Measurements from ENCODE around the gene UBFD1.
"Not testable (repeated sequence)": the region's sequence is repeated elsewhere in the genome, so short reads cannot be mapped to it uniquely, and the experiment has no call there.

The UBFD1 gene

DNA sequence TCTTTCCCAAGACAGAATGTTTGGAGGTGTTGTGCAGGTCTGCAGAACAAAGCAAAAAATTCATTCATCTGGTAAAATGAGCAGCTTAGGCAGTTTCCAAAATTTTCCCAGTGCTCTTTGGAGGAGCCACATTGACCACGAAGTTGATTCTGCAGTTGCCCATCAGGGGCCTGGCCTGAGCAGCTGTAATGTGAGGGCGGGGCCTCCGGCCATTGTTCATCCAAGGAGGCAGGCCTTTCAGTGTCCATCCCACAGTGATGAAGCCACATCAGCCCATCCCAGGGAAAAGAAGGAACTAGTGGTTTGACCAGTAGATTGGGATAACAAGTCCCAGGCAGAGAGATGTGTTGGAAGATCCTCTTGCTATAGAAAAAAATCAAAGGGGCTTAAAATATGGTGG, 10.1 kb downstream of the UBFD1 start:
- no peak for DNase-seq

DNA sequence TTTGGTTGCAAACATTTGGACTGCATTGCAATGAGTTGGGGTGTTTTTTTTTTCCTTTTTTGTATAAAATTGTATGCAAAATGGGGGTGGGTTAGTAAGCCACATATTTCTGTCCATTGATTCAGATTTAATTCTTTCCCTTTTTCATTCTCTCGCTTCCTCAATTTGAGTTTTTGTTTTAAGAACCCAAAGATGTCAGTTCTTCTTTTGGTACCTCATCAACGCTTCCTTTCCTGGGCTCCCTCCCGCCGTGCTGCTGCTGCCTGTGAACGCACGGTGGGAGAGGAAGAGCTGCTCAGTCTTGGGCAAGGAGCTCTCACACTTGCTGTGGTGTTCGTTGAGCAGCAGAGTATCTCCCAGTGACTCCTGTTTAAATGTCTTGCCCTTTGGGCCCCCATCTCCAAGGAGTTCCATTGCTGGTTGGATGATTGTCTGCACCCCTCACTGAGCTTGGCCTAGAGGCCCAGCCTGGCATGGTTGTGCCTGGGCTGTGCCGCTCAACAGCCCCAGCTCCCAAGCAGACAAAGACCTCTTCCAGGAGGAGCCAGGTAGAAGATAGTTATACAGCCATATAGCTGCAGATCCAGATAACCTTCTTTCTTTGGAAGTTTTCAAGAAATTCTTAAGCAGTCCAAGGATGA, 13.6 kb downstream of the UBFD1 start:
- DNase-seq: no peak

DNA sequence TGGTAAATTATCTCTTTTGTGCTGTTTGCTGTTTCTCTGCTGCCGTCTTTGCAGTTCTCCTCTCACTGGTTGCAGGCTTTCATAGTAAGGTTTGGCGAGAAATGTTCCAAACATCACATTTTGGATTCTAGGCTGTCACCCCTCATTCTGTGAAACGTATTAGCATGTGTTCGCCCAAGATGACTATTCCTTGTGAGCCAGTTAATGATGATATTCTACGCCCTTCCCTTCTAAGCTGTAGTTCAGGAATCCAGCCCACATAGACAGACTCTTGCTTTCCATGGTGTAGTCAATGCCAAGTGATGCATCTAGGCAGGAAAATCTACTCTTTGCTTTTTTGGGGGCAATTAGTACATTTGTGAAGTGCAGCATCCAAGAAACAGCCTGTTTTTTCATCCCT, 14.4 kb downstream of the UBFD1 start:
- no peak for DNase-seq

DNA sequence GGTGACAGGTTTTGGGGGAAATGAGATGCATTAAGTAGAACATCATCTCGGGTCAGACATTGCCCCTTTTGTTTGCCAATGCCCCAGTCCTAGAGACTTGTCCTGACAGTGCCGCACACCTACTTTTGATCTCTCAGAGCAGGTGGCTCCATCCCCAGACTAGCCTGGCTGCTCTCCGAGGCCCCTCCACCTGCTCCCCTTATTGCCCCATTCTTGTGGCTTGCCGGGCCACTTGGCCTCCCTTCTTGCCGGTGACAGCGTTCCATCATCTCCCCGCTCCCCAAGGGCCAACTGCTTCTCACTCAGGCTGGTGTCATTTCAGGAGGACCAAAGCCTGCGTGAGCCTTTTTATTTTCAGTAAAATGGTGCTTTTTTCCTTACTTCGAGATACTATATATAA, 14.9 kb downstream of the UBFD1 start:
- no peak for DNase-seq

DNA sequence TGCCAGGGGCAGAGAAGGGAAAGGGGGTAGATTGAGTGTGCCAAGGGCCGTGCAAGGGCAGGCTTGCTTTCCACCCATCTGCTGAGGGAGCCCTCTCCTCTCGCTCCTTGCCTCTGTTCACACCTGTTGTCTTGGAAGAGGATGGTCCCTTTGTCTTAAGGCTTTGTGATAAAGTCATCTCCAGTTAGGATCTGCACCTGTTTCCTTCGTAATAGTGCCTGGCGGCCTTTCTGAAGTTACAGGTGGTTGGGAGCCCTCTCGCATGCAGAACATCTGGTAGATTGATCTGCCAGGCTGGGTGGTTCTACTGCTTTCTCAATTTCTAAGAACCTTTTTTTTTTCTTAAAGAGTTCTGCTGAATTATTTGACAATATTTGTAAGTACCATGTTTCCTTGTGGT, 16.3 kb downstream of the UBFD1 start:
- no peak for DNase-seq

DNA sequence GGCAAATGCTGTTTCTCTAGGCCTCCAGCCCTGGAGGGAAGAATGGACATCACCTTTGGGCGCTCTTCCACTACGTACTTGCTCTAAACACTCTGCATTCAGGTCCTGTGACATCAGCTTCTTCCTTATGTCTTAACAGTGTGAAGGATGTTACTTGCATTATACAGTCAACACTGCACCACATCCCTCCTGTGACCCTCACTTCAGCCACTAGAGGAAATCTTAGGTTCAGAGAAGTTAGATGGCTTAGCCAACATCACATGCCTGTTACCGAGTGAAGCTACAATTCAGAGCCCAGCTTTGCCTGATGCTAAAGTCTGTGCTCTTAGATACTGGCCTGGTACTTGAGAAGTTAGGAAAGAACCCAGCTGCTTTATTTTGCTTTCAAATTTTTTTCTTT, 18.3 kb downstream of the UBFD1 start:
- DNase-seq: no peak

DNA sequence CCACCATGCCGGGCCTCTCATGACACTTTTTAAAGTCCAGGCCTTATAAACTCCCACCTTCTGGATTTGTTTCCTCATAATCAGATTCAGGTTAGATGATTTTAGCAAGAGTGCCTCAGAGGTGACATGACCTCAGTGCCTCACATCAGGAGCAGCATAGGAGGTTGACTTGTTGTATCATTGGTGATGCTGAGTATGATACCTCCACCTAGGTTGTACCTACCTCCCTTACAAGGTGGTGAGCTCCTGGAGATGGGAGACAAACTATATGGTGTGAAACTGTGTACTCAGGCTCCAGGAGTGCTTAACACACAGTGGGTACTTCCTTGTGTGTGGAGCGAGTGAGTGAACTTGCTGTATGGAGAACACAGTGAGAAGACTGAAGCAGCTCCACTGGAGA, 20.0 kb downstream of the UBFD1 start:
- DNase-seq: no peak

DNA sequence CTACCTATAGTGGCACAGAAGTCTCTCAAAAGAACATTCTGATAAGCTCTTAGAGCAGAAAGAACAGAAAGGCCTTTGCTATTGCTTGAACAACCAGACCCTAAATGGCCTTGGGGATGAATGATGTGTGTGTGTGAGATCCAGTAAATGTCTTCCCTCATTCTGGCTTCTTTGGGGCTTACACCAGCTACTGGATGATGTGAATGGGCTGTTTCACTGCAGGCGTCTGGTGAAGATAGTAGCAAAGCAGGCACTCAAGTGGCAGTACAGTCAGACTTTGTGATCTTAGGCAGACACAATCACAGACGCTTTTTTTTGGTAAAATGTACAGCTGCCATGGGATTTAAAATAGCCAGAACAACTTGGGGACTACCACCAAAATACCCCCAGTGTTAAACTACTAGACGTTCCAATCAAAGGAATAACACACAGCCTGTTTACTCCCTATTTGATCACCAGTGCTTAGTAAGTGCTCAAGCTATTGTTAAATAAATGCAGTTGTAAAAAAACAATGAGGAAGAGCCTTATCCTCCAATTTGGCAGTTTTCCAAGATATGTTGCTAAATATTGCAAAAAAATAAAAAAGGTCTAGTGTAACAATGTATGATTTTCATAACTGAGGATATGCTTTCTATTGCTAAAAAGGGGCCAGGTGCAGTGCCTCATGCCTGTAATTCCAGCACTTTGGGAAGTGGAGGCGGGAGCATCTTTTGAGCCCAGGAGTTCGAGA, 20.7 kb downstream of the UBFD1 start:
- no peak for DNase-seq

DNA sequence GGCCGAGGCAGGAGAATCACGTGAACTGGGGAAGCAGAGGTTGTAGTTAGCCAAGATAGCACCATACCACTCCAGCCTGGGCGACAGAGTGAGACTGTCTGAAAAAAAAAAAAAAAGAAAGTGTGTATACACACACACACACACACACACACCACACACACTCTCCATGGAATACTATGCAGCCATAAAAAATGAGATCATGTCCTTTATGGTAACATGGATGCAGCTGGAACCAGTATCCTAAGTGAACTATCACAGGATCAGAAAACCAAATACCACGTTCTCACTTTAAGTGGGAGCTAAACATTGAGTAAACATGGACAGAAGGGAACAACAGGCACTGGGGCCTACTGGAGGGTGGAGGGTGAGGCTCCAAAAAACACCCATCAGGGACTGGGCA, 21.8 kb downstream of the UBFD1 start:
- no peak for DNase-seq

DNA sequence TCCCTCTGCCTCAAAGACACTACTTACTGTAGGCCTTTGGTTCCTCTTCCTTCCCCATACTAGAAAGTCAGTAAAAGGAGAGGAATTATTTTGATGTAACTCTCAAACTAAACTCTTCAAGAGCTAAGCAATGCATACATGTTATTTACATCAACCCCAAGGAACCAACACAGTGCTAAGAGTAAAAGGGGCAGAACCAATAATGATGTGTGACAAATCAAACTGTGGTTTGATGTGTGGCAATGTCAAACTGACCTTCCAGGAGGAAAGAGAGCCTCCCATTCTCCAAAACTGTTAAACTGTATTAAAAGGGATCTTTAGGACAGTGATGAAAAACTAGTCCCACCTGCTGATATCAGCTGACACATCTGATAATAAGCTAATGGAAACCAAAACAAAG, 22.9 kb downstream of the UBFD1 start:
- DNase-seq: no peak

DNA sequence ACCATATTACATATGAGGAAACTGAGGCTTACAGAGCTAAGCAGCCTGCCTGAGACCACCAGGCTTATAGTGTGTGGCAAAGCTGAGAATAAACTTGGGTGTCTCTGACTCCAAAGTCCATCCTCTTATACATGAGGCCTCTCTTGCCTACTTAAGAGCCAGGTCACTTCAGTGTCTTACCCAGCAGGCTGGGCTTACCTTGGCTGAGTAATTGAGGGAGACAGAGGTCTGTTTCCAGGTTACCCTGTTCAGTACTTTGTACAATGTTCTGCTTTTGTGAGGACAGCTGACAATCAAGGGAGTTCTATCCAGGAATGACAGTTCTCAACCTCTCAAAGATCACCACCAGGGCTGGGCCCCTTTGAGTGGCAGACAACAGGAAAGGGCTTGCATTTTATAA, 24.2 kb downstream of the UBFD1 start:
- DNase-seq: no peak

DNA sequence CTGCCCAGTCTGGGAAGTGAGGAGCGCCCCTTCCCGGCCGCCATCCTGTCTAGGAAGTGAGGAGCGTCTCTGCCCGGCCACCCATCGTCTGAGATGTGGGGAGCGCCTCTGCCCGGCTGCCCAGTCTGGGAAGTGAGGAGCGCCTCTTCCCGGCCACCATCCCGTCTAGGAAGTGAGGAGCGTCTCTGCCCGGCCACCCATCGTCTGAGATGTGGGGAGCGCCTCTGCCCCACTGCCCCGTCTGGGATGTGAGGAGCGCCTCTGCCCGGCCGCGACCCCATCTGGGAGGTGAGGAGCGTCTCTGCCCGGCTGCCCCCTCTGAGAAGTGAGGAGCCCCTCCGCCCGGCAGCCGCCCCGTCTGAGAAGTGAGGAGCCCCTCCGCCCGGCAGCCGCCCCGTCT, 25.7 kb downstream of the UBFD1 start:
- not testable (repeated sequence) for DNase-seq

DNA sequence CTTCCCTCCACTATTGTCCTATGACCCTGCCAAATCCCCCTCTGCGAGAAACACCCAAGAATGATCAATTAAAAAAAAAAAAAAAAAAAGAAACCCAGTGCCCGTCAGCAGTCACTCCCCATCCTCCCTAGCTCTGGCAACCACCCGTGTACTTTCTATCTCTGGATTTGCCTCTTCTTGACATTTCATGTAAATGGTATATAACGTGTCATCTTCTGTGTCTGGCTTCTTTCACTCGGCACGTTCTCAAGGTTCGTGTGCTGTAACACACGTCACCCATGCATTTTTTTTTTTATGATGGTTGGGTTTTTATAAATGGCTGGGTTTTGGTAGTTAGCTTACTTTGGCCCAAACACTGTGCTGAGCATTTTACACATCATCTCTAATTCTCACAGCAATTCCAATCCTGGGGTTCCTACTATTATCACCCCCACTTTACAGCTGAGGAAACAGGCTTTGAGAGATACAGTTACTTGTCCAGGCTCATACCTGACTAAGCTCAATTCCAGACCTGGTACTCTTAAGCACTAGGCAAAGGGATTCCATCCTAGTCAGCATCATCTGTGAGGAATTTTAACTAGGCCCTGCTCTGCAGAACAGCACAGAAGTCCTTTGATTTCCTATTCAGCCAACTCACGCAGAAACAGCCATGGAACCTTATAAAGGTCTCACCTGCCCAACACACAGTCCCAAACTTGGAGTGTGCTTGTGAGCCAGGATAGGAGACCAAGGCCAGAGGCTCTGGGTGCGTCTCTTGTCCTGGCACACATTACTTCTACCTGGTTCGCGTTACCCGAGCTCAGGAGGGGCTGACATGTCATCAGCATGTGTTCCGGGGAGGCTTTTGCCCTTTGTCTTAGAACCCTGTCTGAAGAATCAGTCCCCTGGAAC, 26.9 kb downstream of the UBFD1 start:
- no peak for DNase-seq

DNA sequence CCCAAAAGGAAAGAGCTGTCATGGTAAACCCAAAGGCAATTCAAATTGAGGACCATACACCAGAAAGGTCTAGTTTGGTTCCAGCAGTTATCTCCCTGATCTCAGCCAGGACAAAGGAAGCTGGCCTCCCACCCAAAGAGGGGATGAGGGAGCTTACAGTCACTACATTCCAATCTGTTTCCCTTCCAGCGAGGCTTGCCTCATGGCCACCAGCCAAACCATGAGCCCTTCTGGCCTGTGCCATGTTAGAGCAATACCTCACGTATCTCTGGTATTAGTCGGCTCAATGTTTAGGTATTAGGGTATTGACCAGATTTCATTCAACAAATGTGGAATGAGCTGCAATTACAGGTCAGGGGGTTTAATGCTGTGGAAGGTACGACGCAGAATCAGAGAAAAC, 30.2 kb downstream of the UBFD1 start:
- DNase-seq: peak; percentile 71

DNA sequence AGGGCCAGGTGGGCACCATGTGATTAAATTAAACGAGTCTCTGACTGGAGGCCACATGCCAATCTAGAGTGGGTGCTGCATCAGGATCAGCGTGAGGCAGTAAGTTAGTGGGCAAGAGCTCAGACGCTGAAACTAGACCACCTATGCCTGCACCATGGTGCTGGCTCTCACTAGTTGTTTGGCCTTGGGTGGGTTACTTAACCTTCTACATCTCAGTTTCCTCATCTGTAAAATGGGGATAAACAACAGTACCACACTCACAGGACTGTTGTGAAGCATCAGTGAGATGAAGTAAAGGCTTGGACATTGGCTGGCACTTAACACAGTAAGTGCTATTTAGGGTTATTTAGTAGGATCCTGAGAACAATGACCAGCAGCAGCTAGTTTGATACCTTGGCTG, 32.7 kb downstream of the UBFD1 start:
- DNase-seq: no peak

DNA sequence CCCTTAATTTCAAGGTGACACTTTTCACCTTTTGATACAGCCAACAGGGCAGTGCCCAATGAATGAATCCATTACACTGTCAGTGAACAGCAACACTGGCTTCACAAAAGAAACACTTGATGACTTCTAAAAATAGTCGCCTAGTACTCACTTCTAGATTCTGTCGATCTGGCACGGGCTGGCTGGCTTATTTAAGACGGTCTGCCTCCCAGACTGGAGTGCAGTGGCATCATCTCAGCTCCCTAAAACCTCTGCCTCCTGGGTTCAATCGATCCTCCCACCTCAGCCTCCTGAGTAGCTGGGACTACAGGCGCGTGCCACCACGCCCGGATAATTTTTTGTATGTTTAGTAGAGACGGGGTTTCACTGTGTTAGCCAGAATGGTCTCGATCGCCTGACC, 36.7 kb downstream of the UBFD1 start:
- no peak for DNase-seq

DNA sequence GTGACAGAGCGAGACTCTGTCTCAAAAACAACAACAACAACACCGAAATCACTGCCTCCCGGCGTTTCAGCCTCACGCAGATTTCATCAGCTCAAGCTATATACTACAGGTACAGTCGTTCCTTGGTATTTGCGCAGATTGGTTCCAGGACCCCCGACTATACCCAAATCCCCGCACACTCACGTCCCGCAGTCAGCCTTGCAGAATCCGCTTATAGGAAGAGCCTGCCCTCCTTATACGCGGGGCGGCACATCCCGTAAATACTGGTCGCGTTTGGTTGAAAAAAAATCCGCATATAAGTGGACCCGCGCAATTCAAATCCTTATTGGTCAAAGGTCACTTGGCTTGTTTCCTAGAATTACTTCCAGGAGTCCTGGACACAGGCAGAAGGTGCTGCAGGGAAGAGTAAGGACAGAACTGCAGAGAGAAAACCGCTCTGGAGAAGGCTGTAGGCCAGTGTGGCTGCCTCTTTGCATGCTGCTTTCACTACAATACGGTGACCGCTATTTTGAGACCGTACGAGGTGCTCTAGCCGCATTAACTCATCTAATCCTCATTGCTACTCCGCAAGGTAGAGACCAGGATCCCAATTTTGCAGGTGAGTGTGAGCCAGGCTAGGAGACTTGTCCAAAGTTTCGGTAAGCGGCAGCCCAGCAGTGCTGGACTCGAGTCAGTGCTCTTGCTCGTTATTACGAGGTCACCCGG, 37.9 kb downstream of the UBFD1 start:
- DNase-seq: no peak

DNA sequence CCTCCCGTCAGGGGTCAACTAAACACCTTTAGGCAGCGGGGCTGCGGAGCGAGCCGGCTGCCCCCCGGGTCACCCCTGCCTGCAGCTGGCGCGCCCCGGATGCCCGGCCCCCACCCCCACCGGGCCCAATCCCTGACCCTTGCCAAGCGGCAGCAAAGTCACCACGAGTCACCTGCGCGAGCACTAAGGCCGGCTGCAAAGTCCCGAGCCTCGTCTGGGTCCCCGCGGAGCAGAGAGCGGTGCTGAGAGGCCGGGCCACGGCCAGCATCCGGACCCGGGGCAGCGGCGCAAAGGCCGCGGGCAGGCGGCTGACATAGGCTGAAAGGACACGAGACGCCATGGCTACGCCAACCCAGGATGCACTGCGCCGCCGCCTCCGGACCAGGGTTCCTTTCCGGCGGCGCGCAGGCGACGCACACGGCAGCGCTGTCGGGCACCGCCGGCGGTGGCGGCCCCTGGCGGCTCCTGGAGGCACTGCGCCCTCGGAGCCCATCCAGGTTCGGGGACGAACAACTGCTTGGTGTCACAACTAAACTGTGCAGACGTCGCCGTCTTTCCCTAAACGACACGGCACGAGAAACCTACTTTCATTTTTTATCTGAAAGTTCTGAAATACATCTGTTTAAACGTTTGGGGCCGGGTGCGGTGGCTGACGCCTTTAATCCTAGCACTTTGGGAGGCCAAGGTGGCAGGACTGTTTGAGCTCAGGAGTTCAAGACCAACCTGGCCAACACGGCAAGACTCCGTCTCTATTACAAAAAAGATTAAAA, 38.6 kb downstream of the UBFD1 start, which contains the start of gene NDUFAB1:
NDUFAB1 (minus strand) TSS at position 366 of the 770 bp plus-strand sequence; CDS start at position 340, 26 bp downstream.
- peak; percentile 88 for DNase-seq

DNA sequence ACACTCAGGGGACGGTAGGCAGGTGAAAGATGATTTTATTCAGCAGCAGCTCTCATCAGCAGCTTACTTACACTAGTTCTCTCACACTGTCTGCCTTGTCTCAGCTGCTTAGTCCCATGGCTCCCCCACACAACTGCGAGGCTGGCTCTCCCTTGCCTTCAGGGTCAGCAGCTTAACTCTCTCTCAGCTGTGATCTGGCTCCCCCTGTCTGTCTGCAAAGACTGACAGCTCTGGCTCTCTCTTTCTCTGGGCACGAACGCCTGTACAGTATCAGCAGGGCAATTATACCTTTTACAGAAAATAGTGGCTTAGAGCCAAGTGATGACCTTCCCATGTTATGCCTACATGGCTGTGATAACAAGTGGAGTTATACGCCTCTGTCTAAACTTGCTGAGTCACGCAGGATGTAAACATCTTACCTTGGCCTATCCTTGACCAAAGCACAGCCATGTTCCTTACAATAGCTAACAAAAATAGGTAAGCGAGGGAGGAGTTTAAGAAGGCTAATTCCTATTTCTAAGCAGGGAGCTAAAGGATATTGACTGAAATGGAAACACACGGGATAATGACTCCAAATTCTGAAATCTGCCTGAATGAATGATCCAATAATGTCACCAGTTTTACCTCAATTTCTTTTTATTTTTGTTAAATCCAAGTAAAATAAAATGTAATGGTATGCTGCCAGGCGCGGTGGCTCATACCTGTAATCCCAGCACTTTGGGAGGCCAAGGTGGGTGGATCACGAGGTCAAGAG, 39.7 kb downstream of the UBFD1 start:
- no peak for DNase-seq

DNA sequence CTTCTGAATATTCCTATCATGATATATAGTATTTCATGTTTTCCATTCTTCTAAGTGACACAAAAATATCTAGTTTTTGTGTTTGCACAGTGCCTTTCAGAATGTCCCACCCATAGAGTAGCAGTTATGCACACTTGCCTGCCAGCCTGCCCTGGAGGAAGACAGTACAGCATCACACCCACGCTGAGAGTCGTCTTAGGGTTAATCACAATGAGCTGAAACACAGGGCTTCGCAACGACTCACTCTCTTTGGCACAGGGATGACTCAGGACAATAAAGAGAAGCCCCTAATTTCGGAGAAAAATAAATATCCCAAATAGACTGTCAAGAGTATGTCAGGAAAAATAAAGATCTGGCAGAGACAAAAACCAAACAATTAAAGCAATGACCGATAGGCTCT, 50.2 kb downstream of the UBFD1 start:
- peak; percentile 9 for DNase-seq

DNA sequence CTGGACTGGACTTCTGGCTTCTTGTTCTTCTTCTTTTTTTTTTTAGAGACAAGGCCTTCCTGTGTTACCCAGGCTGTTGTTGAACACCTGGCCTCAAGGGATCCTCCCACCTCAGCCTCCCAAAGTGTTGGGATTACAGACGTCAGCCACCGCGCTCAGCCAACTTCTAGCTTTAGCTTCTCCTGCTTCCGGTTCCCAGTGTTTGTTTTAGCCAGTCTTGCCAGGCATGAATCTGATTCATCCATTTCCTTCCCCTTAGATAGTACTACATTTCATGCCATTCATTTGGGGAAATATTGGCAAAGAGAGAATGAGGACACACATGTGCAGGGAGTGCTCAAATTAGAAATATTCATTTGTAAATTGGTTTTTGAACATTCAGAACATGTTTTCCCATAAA, 50.7 kb downstream of the UBFD1 start:
- DNase-seq: peak; percentile 11

All from fibroblast of skin of scalp (primary cell).